Measurements from ENCODE around the gene MYBPC2. TPM values are rescaled to one million over a fixed set of nuclear protein-coding genes. Genes with fewer than 3 reads are reported as not detected.

Gene MYBPC2
- total RNA-seq, 1 donor = not detected

DNA sequence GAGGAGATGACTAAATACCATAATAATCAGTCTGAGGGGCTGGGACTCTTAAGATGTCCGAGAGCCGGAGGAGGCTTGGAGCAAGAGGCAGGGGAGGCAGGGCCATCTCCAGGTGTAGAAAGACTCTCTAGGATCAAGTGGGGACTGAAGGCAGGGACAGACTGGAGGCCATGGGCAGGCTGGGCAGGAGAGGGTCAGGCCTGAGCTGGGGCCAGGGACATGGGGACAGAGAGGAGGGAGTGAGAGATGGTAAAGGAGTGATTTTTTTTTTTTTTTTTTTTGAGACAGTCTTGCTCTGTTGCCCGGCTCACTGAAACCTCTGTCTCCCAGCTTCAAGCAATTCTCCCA is 76.1 kb downstream of the MYBPC2 start:
- Histone ChIP-seq H3K27me3 (ENCODE audit: insufficient read depth, low read length) (no peaks in the 10 kb centered on the region), H4K20me1 (ENCODE audit: insufficient read depth, low read length) (no peaks in the 10 kb centered on the region), H3K79me2 (ENCODE audit: insufficient read depth, low read length) (peaks cover 8% of the 10 kb centered on the region), H3K9me3 (ENCODE audit: low read depth, low read length) (no peaks in the 10 kb centered on the region), H3K27ac (ENCODE audit: low read depth, low read length) (no peak overlapping the region), H3K4me2 (ENCODE audit: insufficient read depth, low read length) (no peak overlapping the region), H3K4me1 (ENCODE audit: insufficient read depth, low read length) (peaks cover 8% of the 10 kb centered on the region), H3K36me3 (ENCODE audit: insufficient read depth, low read length) (no peaks in the 10 kb centered on the region), H2AFZ (ENCODE audit: low read length) (no peak overlapping the region), H3K4me3 (ENCODE audit: insufficient read depth, low read length) (no peak overlapping the region)
- no peak for DNase-seq (ENCODE audit: insufficient read length, low spot score, missing footprints)
- TF ChIP-seq, protein P1, sequence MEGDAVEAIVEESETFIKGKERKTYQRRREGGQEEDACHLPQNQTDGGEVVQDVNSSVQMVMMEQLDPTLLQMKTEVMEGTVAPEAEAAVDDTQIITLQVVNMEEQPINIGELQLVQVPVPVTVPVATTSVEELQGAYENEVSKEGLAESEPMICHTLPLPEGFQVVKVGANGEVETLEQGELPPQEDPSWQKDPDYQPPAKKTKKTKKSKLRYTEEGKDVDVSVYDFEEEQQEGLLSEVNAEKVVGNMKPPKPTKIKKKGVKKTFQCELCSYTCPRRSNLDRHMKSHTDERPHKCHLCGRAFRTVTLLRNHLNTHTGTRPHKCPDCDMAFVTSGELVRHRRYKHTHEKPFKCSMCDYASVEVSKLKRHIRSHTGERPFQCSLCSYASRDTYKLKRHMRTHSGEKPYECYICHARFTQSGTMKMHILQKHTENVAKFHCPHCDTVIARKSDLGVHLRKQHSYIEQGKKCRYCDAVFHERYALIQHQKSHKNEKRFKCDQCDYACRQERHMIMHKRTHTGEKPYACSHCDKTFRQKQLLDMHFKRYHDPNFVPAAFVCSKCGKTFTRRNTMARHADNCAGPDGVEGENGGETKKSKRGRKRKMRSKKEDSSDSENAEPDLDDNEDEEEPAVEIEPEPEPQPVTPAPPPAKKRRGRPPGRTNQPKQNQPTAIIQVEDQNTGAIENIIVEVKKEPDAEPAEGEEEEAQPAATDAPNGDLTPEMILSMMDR (IDR thresholded peaks at IDR 0.05; ENCODE audit: extremely low read depth, low read depth, low read length) = no peak

DNA sequence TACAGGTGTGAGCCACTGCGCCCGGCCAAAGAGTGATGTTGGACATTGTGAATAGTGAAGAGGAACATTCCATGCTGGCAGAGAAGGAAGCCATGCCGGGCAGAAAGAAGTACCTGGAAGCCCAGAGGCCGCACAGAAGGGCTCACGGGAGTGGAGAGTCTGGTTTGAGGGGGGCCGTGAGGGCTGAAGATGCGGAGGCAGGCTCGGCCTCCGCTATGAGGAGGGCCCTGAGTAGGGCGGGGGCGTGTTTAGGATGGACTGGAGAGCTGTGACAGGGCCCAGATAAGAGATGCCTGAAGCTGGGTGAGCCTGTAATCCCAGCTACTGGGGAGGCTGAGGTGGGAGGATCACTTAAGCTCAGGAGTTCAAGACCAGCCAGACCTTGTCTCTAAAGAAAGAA is 76.7 kb downstream of the MYBPC2 start:
- H4K20me1 ChIP-seq (ENCODE audit: insufficient read depth, low read length) = no peaks in the 10 kb centered on the region
- no peak overlapping the region for H3K4me3 ChIP-seq (ENCODE audit: insufficient read depth, low read length)
- no peaks in the 10 kb centered on the region for H3K9me3 ChIP-seq (ENCODE audit: low read depth, low read length)
- peaks cover 8% of the 10 kb centered on the region for H3K79me2 ChIP-seq (ENCODE audit: insufficient read depth, low read length)
- no peaks in the 10 kb centered on the region for H3K36me3 ChIP-seq (ENCODE audit: insufficient read depth, low read length)
- no peaks in the 10 kb centered on the region for H3K27me3 ChIP-seq (ENCODE audit: insufficient read depth, low read length)
- no peak overlapping the region for H2AFZ ChIP-seq (ENCODE audit: low read length)
- DNase-seq (ENCODE audit: insufficient read length, low spot score, missing footprints) = no peak
- TF ChIP-seq, protein P1 (IDR thresholded peaks at IDR 0.05; ENCODE audit: extremely low read depth, low read depth, low read length) = no peak
- H3K4me1 ChIP-seq (ENCODE audit: insufficient read depth, low read length) = peaks cover 8% of the 10 kb centered on the region
- H3K27ac ChIP-seq (ENCODE audit: low read depth, low read length) = no peak overlapping the region
- H3K4me2 ChIP-seq (ENCODE audit: insufficient read depth, low read length) = no peak overlapping the region

DNA sequence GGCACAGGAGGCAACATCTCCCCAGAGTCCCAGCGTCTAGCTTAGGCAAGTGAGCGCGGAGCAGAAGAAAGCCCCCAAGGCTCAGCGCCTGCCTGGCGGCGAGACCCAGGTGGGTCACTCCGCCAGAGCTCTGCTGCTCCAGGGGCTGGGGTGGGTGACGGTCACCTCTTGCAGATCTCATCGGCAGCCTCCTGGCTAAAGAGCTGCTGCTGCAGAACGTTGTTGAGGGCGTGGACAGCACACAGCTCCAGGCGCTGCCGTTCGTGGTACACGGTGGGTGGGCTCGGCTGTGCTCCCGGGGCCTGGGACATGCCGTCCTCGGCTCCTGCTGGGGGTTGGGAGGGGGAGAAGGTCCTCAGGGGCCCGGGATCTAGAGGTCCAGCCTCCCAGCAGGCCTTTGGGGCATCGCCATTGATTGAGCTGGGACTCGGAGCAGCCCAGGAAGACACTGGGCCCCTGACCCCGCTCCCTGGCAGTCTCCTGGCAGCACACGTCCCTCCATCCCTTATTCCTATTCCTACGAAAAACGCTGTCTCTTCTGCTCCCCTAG is 77.5 kb downstream of the MYBPC2 start:
- Histone ChIP-seq H3K36me3 (ENCODE audit: insufficient read depth, low read length) (no peaks in the 10 kb centered on the region), H2AFZ (ENCODE audit: low read length) (peak overlapping the region; percentile 84), H3K79me2 (ENCODE audit: insufficient read depth, low read length) (peaks cover 8% of the 10 kb centered on the region), H3K4me3 (ENCODE audit: insufficient read depth, low read length) (peak overlapping the region; percentile 96), H3K4me2 (ENCODE audit: insufficient read depth, low read length) (peak overlapping the region; percentile 96), H3K27ac (ENCODE audit: low read depth, low read length) (peak overlapping the region; percentile 51), H3K27me3 (ENCODE audit: insufficient read depth, low read length) (no peaks in the 10 kb centered on the region), H4K20me1 (ENCODE audit: insufficient read depth, low read length) (no peaks in the 10 kb centered on the region), H3K4me1 (ENCODE audit: insufficient read depth, low read length) (peaks cover 8% of the 10 kb centered on the region), H3K9me3 (ENCODE audit: low read depth, low read length) (no peaks in the 10 kb centered on the region)
- peak; percentile 95 for DNase-seq (ENCODE audit: insufficient read length, low spot score, missing footprints)
- TF ChIP-seq, protein P1 (IDR thresholded peaks at IDR 0.05; ENCODE audit: extremely low read depth, low read depth, low read length) = no peak

DNA sequence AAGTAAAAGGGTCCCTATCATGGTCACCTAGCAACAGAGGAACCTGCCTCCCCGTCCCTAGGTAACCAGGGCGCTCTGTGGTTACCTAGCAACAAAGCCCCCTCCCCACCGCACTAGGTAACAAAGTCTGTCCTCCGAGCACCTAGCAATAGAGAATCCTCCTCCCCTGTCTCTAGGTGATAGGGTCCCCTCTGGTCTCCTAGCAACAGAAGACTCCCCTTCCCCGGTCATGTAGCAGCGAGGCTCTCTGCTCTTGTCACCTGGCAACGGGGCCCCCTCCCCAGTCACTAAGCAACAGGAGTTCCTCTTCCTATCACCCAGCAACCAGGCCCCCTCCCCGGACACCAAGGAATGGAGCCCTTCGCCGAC is 78.0 kb downstream of the MYBPC2 start:
- Histone ChIP-seq H3K4me1 (ENCODE audit: insufficient read depth, low read length) (peaks cover 8% of the 10 kb centered on the region), H3K27me3 (ENCODE audit: insufficient read depth, low read length) (no peaks in the 10 kb centered on the region), H3K36me3 (ENCODE audit: insufficient read depth, low read length) (no peaks in the 10 kb centered on the region), H2AFZ (ENCODE audit: low read length) (peak overlapping the region; percentile 84), H3K4me2 (ENCODE audit: insufficient read depth, low read length) (peak overlapping the region; percentile 96), H3K79me2 (ENCODE audit: insufficient read depth, low read length) (peaks cover 8% of the 10 kb centered on the region), H3K9me3 (ENCODE audit: low read depth, low read length) (no peaks in the 10 kb centered on the region), H3K27ac (ENCODE audit: low read depth, low read length) (peak overlapping the region; percentile 51), H4K20me1 (ENCODE audit: insufficient read depth, low read length) (no peaks in the 10 kb centered on the region), H3K4me3 (ENCODE audit: insufficient read depth, low read length) (peak overlapping the region; percentile 96)
- TF ChIP-seq, protein P1 (IDR thresholded peaks at IDR 0.05; ENCODE audit: extremely low read depth, low read depth, low read length) = no peak
- DNase-seq (ENCODE audit: insufficient read length, low spot score, missing footprints) = no peak

All from osteoblast (primary cell).